Transverse colon (tissue), 4 donors: ENCODE measurements around the gene MAGI2.

Experiments used
- POLR2A ChIP-seq: fragments of 450-650 bp; IDR thresholded peaks from one replicate; pipeline ENCODE4 v1.6.1; 2016; ENCODE audit warnings: antibody characterized with exemption, mild to moderate bottlenecking, moderate library complexity
- POLR2AphosphoS5 ChIP-seq, 3 donors: sonication (generic); formaldehyde crosslinking; IDR thresholded peaks; one replicate each; pipeline ENCODE4 v1.6.1; 2016; ENCODE audit warnings: antibody characterized with exemption in 3 of 3
- TF ChIP-seq, protein P1 (sequence below), 5 experiments: fragments of 200-600 bp in 3 of 5; fragments of 450-650 bp in 2 of 5; sonication (generic) in 3 of 5; IDR thresholded peaks; 1 replicate in 2 of 5; 2 replicates in 3 of 5; pipeline ENCODE4 v1.5.1; 2016 to 2017; ENCODE audit warnings: antibody characterized with exemption in 5 of 5, inconsistent platforms in 3 of 5, mild to moderate bottlenecking in 2 of 5, moderate library complexity in 1 of 5

DNA sequence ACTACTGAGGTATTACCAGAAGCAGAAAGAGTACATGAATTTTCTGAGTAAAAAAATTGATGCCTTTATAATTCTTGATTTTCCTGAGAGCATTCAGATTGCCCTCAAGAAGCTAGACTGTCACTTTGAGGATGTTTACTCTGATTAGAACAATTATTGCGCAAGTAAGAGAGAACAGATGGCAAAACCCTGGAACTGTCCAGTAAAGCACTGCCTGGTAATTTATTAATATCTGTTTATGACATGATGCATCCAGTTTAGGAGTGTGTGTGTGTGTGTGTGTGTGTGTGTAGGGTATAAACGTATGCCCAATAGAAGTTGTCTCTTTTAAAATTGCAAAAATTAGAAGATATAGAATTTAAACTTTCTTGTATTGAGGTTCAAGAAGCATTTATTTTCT lies 1275.1 kb downstream of the MAGI2 start:
- TF ChIP-seq POLR2AphosphoS5 (IDR thresholded peaks at IDR 0.05) (no peak), POLR2A (no peak)
- TF ChIP-seq, protein P1, sequence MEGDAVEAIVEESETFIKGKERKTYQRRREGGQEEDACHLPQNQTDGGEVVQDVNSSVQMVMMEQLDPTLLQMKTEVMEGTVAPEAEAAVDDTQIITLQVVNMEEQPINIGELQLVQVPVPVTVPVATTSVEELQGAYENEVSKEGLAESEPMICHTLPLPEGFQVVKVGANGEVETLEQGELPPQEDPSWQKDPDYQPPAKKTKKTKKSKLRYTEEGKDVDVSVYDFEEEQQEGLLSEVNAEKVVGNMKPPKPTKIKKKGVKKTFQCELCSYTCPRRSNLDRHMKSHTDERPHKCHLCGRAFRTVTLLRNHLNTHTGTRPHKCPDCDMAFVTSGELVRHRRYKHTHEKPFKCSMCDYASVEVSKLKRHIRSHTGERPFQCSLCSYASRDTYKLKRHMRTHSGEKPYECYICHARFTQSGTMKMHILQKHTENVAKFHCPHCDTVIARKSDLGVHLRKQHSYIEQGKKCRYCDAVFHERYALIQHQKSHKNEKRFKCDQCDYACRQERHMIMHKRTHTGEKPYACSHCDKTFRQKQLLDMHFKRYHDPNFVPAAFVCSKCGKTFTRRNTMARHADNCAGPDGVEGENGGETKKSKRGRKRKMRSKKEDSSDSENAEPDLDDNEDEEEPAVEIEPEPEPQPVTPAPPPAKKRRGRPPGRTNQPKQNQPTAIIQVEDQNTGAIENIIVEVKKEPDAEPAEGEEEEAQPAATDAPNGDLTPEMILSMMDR (IDR thresholded peaks at IDR 0.05) = no peak
